ENCODE results near the gene MFAP5.
A peak's percentile ranks its signal among the peaks of the same experiment; 100 is the strongest.

Gene MFAP5

GRCh38 chr12:8662593-8662992 lies at the start of gene MFAP5:
TSS of gene MFAP5 (minus strand) at chr12:8662826. CDS start at chr12:8662104, 722 bp downstream.
- DNase-seq (ENCODE audit: low spot score): no peak

GRCh38 chr12:8709124-8709830 lies 46.7 kb upstream of the MFAP5 start:
- no peak for DNase-seq (ENCODE audit: low spot score)

GRCh38 chr12:8702159-8702558 lies 39.5 kb upstream of the MFAP5 start:
- DNase-seq (ENCODE audit: low spot score): no peak

- no peak for DNase-seq (ENCODE audit: low spot score)
These were observed 38.5 kb upstream of the MFAP5 start for GRCh38 chr12:8701046-8701660.

GRCh38 chr12:8699714-8700113 lies 37.1 kb upstream of the MFAP5 start:
- DNase-seq (ENCODE audit: low spot score): no peak

- DNase-seq (ENCODE audit: low spot score): no peak
These were observed 36.3 kb upstream of the MFAP5 start for GRCh38 chr12:8698879-8699278.

- DNase-seq (ENCODE audit: low spot score): peak; percentile 55
These were observed 35.7 kb upstream of the MFAP5 start for GRCh38 chr12:8698132-8698851.

GRCh38 chr12:8697476-8698131 lies 35.0 kb upstream of the MFAP5 start, which contains the start of gene RIMKLB:
TSS of gene RIMKLB (plus strand) at chr12:8697991. CDS start at chr12:8713867, 15,876 bp downstream.
- peak; percentile 82 for DNase-seq (ENCODE audit: low spot score)

GRCh38 chr12:8697120-8697475 lies 34.5 kb upstream of the MFAP5 start:
- DNase-seq (ENCODE audit: low spot score): peak; percentile 54

- no peak for DNase-seq (ENCODE audit: low spot score)
These were observed 33.9 kb upstream of the MFAP5 start for GRCh38 chr12:8696442-8697090.

GRCh38 chr12:8695116-8695515 lies 32.5 kb upstream of the MFAP5 start:
- no peak for DNase-seq (ENCODE audit: low spot score)

- DNase-seq (ENCODE audit: low spot score): no peak
These were observed 29.9 kb upstream of the MFAP5 start for GRCh38 chr12:8692573-8692972.

GRCh38 chr12:8689681-8690080 lies 27.1 kb upstream of the MFAP5 start:
- no peak for DNase-seq (ENCODE audit: low spot score)

- peak; percentile 58 for DNase-seq (ENCODE audit: low spot score)
These were observed 25.4 kb upstream of the MFAP5 start for GRCh38 chr12:8687846-8688601.

- DNase-seq (ENCODE audit: low spot score): no peak
These were observed 22.4 kb upstream of the MFAP5 start for GRCh38 chr12:8685051-8685450.

- peak; percentile 90 for DNase-seq (ENCODE audit: low spot score)
These were observed 18.7 kb upstream of the MFAP5 start for GRCh38 chr12:8681129-8681884.

- DNase-seq (ENCODE audit: low spot score): no peak
These were observed 17.9 kb upstream of the MFAP5 start for GRCh38 chr12:8680533-8680932.

GRCh38 chr12:8678661-8679111 lies 16.1 kb upstream of the MFAP5 start:
- DNase-seq (ENCODE audit: low spot score): no peak

- DNase-seq (ENCODE audit: low spot score): no peak
These were observed 14.7 kb upstream of the MFAP5 start for GRCh38 chr12:8677362-8677761.

GRCh38 chr12:8676651-8677050 lies 14.0 kb upstream of the MFAP5 start:
- DNase-seq (ENCODE audit: low spot score): no peak
